Calu3 (cell line): ENCODE data around the gene CLIP4. TPM values are rescaled to one million over a fixed set of nuclear protein-coding genes. Genes with fewer than 3 reads are reported as not detected.

Experiments used
- BruUV-seq: library from RNA; stranded (reverse); fragments of 400-500 nt; replicated peaks from 2 replicates; lab custom pipeline; 2021; lab: Mats Ljungman, UMichigan
- CTCF ChIA-PET: fragments of 300-600 bp; sonication (Branson Sonifier 250); formaldehyde crosslinking; loops from one replicate; lab custom pipeline; 2022; ENCODE audit warnings: antibody characterized with exemption; lab: Charles Lee
- DNase-seq: peaks from one replicate; pipeline ENCODE4 v3.0.0; 2022
- H3K27ac Mint-ChIP-seq: one replicate; pipeline ENCODE4 v1.8.0; 2022; ENCODE audit warnings: mixed read lengths; ENCODE audit not compliant: unreplicated experiment
- H3K27me3 Mint-ChIP-seq: one replicate; pipeline ENCODE4 v1.8.0; 2022; ENCODE audit warnings: mixed read lengths; ENCODE audit not compliant: unreplicated experiment
- H3K36me3 Mint-ChIP-seq: one replicate; pipeline ENCODE4 v1.8.0; 2022; ENCODE audit warnings: mild to moderate bottlenecking, moderate library complexity, mixed read lengths; ENCODE audit not compliant: insufficient read depth, unreplicated experiment
- H3K4me1 Mint-ChIP-seq: one replicate; pipeline ENCODE4 v1.8.0; 2022; ENCODE audit warnings: mild to moderate bottlenecking, low read depth, mixed read lengths; ENCODE audit not compliant: unreplicated experiment
- H3K4me3 Mint-ChIP-seq: one replicate; pipeline ENCODE4 v1.8.0; 2022; ENCODE audit warnings: mild to moderate bottlenecking, low read depth, moderate library complexity, mixed read lengths; ENCODE audit not compliant: unreplicated experiment
- H3K9me3 Mint-ChIP-seq: one replicate; pipeline ENCODE4 v1.8.0; 2022; ENCODE audit warnings: low read depth, mixed read lengths; ENCODE audit not compliant: unreplicated experiment
- intact Hi-C: fragments of 100-400 bp; cut with micrococcal nuclease; formaldehyde crosslinking; loops from one replicate; pipeline ENCODE4 v1.10.0; 2022; ENCODE audit not compliant: unreplicated experiment
- total RNA-seq: library from RNA; stranded (reverse); gene quantifications from 2 replicates; pipeline ENCODE4 v1.2.3, GENCODE V29; 2022
- TF ChIP-seq, protein P1 (sequence below): fragments of 200-600 bp; IDR thresholded peaks from one replicate; pipeline ENCODE4 v1.8.0; 2022; ENCODE audit warnings: antibody characterized with exemption; ENCODE audit not compliant: unreplicated experiment

Gene CLIP4
- total RNA-seq, 1 experiment from 2014 or later: 184 TPM

DNA sequence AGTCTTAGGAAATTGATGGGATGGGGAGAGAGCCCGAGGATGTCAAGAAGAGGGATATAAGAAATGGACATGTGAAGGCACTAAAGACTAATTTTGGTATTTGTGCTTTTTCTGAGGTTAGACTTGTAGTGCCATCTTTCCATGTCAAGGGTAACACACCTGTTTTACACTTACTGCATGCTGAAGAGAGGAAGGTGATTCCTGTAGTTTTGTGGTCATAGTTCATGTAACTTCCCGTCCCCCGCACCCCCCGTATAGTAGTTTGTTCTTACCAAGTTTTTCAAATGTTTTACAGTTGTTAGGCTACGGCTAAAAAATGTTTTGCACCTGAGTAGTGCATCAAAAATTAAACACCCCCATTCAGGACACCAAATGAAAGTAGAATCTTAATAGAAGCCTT, 73.8 kb downstream of the CLIP4 start:
- H3K36me3 Mint-ChIP-seq: peaks cover 63% of the 10 kb centered on the region
- intact Hi-C loops: no loop called here
- no peak overlapping the region for H3K4me3 Mint-ChIP-seq
- TF ChIP-seq, protein P1, sequence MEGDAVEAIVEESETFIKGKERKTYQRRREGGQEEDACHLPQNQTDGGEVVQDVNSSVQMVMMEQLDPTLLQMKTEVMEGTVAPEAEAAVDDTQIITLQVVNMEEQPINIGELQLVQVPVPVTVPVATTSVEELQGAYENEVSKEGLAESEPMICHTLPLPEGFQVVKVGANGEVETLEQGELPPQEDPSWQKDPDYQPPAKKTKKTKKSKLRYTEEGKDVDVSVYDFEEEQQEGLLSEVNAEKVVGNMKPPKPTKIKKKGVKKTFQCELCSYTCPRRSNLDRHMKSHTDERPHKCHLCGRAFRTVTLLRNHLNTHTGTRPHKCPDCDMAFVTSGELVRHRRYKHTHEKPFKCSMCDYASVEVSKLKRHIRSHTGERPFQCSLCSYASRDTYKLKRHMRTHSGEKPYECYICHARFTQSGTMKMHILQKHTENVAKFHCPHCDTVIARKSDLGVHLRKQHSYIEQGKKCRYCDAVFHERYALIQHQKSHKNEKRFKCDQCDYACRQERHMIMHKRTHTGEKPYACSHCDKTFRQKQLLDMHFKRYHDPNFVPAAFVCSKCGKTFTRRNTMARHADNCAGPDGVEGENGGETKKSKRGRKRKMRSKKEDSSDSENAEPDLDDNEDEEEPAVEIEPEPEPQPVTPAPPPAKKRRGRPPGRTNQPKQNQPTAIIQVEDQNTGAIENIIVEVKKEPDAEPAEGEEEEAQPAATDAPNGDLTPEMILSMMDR: no peak
- no TSS peak for BruUV-seq
- CTCF ChIA-PET: no interaction called here
- no peaks in the 10 kb centered on the region for H3K27me3 Mint-ChIP-seq
- H3K27ac Mint-ChIP-seq: no peak overlapping the region
- peaks cover 13% of the 10 kb centered on the region for H3K4me1 Mint-ChIP-seq
- H3K9me3 Mint-ChIP-seq: no peaks in the 10 kb centered on the region
- no peak for DNase-seq

DNA sequence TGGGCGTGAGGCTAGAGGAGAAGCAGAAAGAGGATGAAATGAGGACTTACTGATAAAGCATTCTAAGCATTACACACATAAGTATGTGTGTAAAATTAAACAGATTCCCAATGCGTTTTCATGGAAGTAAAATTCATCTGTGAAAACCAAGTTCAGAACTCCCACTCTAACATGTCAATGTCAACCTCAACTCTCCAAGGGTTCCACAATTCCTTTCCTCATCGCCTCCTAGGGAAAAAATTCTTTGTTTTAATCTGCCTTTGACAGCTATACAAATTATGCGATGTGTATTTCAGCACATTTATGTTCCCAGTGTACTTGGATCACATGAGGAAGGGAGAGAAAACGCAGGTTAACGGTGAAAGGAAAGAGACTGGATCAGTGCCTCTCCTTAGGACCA, 76.6 kb downstream of the CLIP4 start:
- intact Hi-C loops: no loop called here
- peaks cover 28% of the 10 kb centered on the region for H3K4me1 Mint-ChIP-seq
- no peak for DNase-seq
- H3K36me3 Mint-ChIP-seq: peaks cover 68% of the 10 kb centered on the region
- TF ChIP-seq, protein P1: no peak
- H3K4me3 Mint-ChIP-seq: no peak overlapping the region
- CTCF ChIA-PET: no interaction called here
- H3K27me3 Mint-ChIP-seq: no peaks in the 10 kb centered on the region
- H3K27ac Mint-ChIP-seq: no peak overlapping the region
- no TSS peak for BruUV-seq
- no peaks in the 10 kb centered on the region for H3K9me3 Mint-ChIP-seq

DNA sequence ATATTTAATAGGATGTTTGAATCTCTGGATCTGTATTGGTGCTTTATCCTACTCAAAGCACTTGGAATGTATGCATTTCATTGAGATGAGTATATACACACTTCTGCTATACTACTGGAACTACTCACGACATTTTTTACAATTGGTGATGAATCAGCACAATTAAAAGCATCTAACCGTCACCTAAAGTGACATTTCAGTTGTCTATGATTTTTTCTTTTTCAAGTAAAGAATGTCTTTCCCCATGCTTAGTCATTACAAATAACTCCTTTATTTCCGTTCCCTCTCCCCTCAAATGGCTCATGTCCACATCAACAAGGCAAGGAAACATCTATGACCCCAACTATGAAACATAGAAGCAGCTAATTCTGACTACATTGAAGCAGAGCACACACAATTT, 77.3 kb downstream of the CLIP4 start:
- Mint-ChIP-seq H3K27me3 (no peaks in the 10 kb centered on the region), H3K27ac (no peak overlapping the region), H3K36me3 (peaks cover 71% of the 10 kb centered on the region), H3K4me3 (no peak overlapping the region), H3K9me3 (no peaks in the 10 kb centered on the region), H3K4me1 (peaks cover 30% of the 10 kb centered on the region)
- no peak for DNase-seq
- TF ChIP-seq, protein P1: no peak
- intact Hi-C loops: no loop called here
- no TSS peak for BruUV-seq
- CTCF ChIA-PET: no interaction called here

DNA sequence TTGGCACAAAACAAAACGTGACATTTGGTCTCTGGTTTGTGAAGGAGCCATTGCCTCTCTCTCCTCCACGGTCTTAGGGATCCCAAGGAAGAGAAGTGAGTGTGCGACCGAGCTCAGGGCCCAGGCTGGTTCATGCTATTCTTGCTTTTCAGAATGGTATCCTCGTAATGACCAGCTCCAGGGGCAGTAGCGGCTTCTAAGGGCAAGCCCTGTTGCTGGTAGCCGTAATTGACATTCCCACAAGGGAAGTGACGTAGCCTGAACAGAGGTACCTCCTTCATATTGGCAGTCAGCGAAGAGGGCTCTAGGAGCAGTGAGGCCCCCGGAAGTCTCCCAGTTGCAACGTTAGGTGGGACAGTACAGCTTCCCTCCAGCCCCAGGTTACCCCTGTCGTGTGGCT, 77.9 kb downstream of the CLIP4 start:
- peaks cover 25% of the 10 kb centered on the region for H3K4me1 Mint-ChIP-seq
- no peak overlapping the region for H3K4me3 Mint-ChIP-seq
- DNase-seq: no peak
- no peak overlapping the region for H3K27ac Mint-ChIP-seq
- H3K36me3 Mint-ChIP-seq: peaks cover 72% of the 10 kb centered on the region
- BruUV-seq: no TSS peak
- CTCF ChIA-PET: no interaction called here
- TF ChIP-seq, protein P1: no peak
- H3K27me3 Mint-ChIP-seq: no peaks in the 10 kb centered on the region
- no peaks in the 10 kb centered on the region for H3K9me3 Mint-ChIP-seq
- intact Hi-C loops: no loop called here
